Suppressor macrophage (primary cell): ENCODE data around the gene GBP1.
"Not testable (repeated sequence)": the region's sequence is repeated elsewhere in the genome, so short reads cannot be mapped to it uniquely, and the experiment has no call there.

Experiments
- DNase-seq, 4 experiments: peaks; one replicate each; pipeline ENCODE4 v3.0.0-alpha.2; 2020 to 2022
- total RNA-seq, 17 experiments: gene quantifications; one replicate each; lab custom pipeline; 2026; ENCODE audit warnings: mixed read lengths in 6 of 17, inconsistent platforms in 3 of 17; lab: John Stamatoyannopoulos, UW

The GBP1 gene
- 40.4 to 6,323 (median 81.7) reads per million in 17 experiments for total RNA-seq

GRCh38 chr1:89065079-89065868 is at the start of gene GBP1:
TSS of gene GBP1 (minus strand) at chr1:89065208. CDS start at chr1:89063234, 1,974 bp downstream.
- DNase-seq = peak; percentile 38 to 75 (median 56)

- DNase-seq = no peak
Measured at GRCh38 chr1:89114662-89115061, 49.7 kb upstream of the GBP1 start.

GRCh38 chr1:89112871-89113613 is 48.0 kb upstream of the GBP1 start:
- no peak for DNase-seq

GRCh38 chr1:89104687-89105086 is 39.7 kb upstream of the GBP1 start:
- DNase-seq = no peak

GRCh38 chr1:89104147-89104546 is 39.1 kb upstream of the GBP1 start:
- no peak for DNase-seq

GRCh38 chr1:89102021-89102420 is 37.0 kb upstream of the GBP1 start:
- DNase-seq = no peak

GRCh38 chr1:89100412-89100811 is 35.4 kb upstream of the GBP1 start:
- DNase-seq = no peak

- peak in 3 of 4 experiments; percentile 13 to 24 (median 24) for DNase-seq
Measured at GRCh38 chr1:89098857-89099256, 33.8 kb upstream of the GBP1 start.

GRCh38 chr1:89095737-89096136 is 30.7 kb upstream of the GBP1 start:
- no peak for DNase-seq

- DNase-seq = no peak
Measured at GRCh38 chr1:89089962-89090361, 25.0 kb upstream of the GBP1 start.

- DNase-seq = no peak
Measured at GRCh38 chr1:89088572-89088971, 23.6 kb upstream of the GBP1 start.

GRCh38 chr1:89087241-89087640 is 22.2 kb upstream of the GBP1 start:
- no peak for DNase-seq

- DNase-seq = peak in 3 of 4 experiments; percentile 67 to 81 (median 77)
Measured at GRCh38 chr1:89085781-89086180, 20.8 kb upstream of the GBP1 start.

- DNase-seq = peak; percentile 49 to 75 (median 62)
Measured at GRCh38 chr1:89081005-89081404, 16.0 kb upstream of the GBP1 start.

- not testable (repeated sequence) for DNase-seq
Measured at GRCh38 chr1:89080068-89080467, 15.1 kb upstream of the GBP1 start.

- not testable (repeated sequence) for DNase-seq
Measured at GRCh38 chr1:89072466-89073065, 7.6 kb upstream of the GBP1 start.

GRCh38 chr1:89070509-89070908 is 5.5 kb upstream of the GBP1 start:
- DNase-seq = peak in 2 of 4 experiments; percentile 5 to 8

GRCh38 chr1:89069951-89070350 is 4.9 kb upstream of the GBP1 start:
- DNase-seq = peak in 2 of 4 experiments; percentile 10 to 33

- DNase-seq = no peak
Measured at GRCh38 chr1:89068291-89068690, 3.3 kb upstream of the GBP1 start.

- DNase-seq = no peak
Measured at GRCh38 chr1:89064632-89065031, 376 bp downstream of the GBP1 start.

- no peak for DNase-seq
Measured at GRCh38 chr1:89063094-89063493, 1.9 kb downstream of the GBP1 start.

- no peak for DNase-seq
Measured at GRCh38 chr1:89060091-89060490, 4.9 kb downstream of the GBP1 start.

GRCh38 chr1:89051955-89052312 is 13.1 kb downstream of the GBP1 start:
- no peak for DNase-seq
